Neural progenitor cell (in vitro differentiated cells): ENCODE results near the gene NUDT21. TPM values are rescaled to one million over a fixed set of nuclear protein-coding genes. Genes with fewer than 3 reads are reported as not detected.

ENCODE experiments used
- DNase-seq: peaks from one replicate; pipeline ENCODE4 v3.0.0-alpha.2; 2016; ENCODE audit warnings: low spot score
- H2AFZ ChIP-seq: fragments of 200-600 bp; sonication (generic); replicated peaks from 2 replicates; pipeline ENCODE4 v1.6.1; 2016; ENCODE audit warnings: antibody characterized with exemption
- H3F3A ChIP-seq: fragments of 200-600 bp; sonication (generic); 2 replicates; pipeline ENCODE4 v1.6.1; 2016; ENCODE audit warnings: antibody characterized with exemption, low read depth
- H3K27ac ChIP-seq: fragments of 200-600 bp; sonication (generic); 2 replicates; pipeline ENCODE4 v1.5.1; 2016; ENCODE audit warnings: mild to moderate bottlenecking
- H3K27me3 ChIP-seq: fragments of 200-600 bp; sonication (generic); 2 replicates; pipeline ENCODE4 v1.6.1; 2016; ENCODE audit warnings: mild to moderate bottlenecking, moderate library complexity
- H3K36me3 ChIP-seq: fragments of 200-600 bp; sonication (generic); 2 replicates; pipeline ENCODE4 v1.5.1; 2016
- H3K4me1 ChIP-seq: fragments of 200-600 bp; sonication (generic); 2 replicates; pipeline ENCODE4 v1.6.1; 2016; ENCODE audit warnings: mixed run types
- H3K4me2 ChIP-seq: fragments of 200-600 bp; sonication (generic); 2 replicates; pipeline ENCODE4 v1.6.1; 2016
- H3K4me3 ChIP-seq: fragments of 200-600 bp; sonication (generic); 2 replicates; pipeline ENCODE4 v1.5.1; 2016
- H3K79me2 ChIP-seq: fragments of 200-600 bp; sonication (generic); 2 replicates; pipeline ENCODE4 v1.6.1; 2016; ENCODE audit warnings: low read depth
- H3K9ac ChIP-seq: fragments of 200-600 bp; sonication (generic); 2 replicates; pipeline ENCODE4 v1.6.1; 2016
- H3K9me3 ChIP-seq: fragments of 200-600 bp; sonication (generic); 2 replicates; pipeline ENCODE4 v1.5.1; 2016; ENCODE audit warnings: low read depth
- H4K20me1 ChIP-seq: fragments of 200-600 bp; sonication (generic); 2 replicates; pipeline ENCODE4 v1.6.1; 2016; ENCODE audit warnings: low read depth
- H3K27ac Mint-ChIP-seq: 3 replicates; pipeline ENCODE4 v1.8.0; 2021; ENCODE audit warnings: mixed read lengths
- H3K27me3 Mint-ChIP-seq: 2 replicates; pipeline ENCODE4 v1.8.0; 2022; ENCODE audit warnings: low read depth, mild to moderate bottlenecking, inconsistent platforms, moderate library complexity, mixed read lengths; ENCODE audit not compliant: insufficient read depth
- H3K36me3 Mint-ChIP-seq: 3 replicates; pipeline ENCODE4 v1.8.0; 2021; ENCODE audit warnings: mixed read lengths
- H3K4me1 Mint-ChIP-seq: 3 replicates; pipeline ENCODE4 v1.8.0; 2021; ENCODE audit warnings: mixed read lengths
- H3K4me3 Mint-ChIP-seq: 3 replicates; pipeline ENCODE4 v1.8.0; 2021; ENCODE audit warnings: mild to moderate bottlenecking, moderate library complexity, mixed read lengths
- H3K9me3 Mint-ChIP-seq: 3 replicates; pipeline ENCODE4 v1.8.0; 2020; ENCODE audit warnings: mixed read lengths
- EZH2 ChIP-seq: fragments of 200-600 bp; sonication (generic); IDR thresholded peaks from 2 replicates; pipeline ENCODE4 v1.6.1; 2017; ENCODE audit warnings: antibody characterized with exemption, mild to moderate bottlenecking, moderate library complexity
- EZH2phosphoT487 ChIP-seq: fragments of 200-600 bp; sonication (generic); IDR thresholded peaks from 2 replicates; pipeline ENCODE4 v1.6.1; 2017; ENCODE audit warnings: antibody characterized with exemption
- total RNA-seq: library from RNA; depleted of rRNA; stranded (reverse); fragments of >200 nt; gene quantifications from 2 replicates; pipeline ENCODE4 v1.2.3, GENCODE V29; 2015; ENCODE audit warnings: low replicate concordance
- TF ChIP-seq, protein P1 (sequence below): fragments of 200-600 bp; sonication (generic); IDR thresholded peaks from 2 replicates; pipeline ENCODE4 v1.5.1; 2017; ENCODE audit warnings: antibody characterized with exemption, mild to moderate bottlenecking

Gene NUDT21
- total RNA-seq, 1 donor from 2014 or later = 256 TPM

GRCh38 chr16:56401482-56401881, 49.6 kb downstream of the NUDT21 start:
- Mint-ChIP-seq H3K9me3 (peaks cover 2% of the 10 kb centered on the region), H3K27ac (no peak overlapping the region), H3K27me3 (peaks cover 2% of the 10 kb centered on the region), H3K4me1 (peaks cover 17% of the 10 kb centered on the region), H3K36me3 (peaks cover 42% of the 10 kb centered on the region), H3K4me3 (no peak overlapping the region)
- Histone ChIP-seq H3K27me3 (no peaks in the 10 kb centered on the region), H3K79me2 (no peaks in the 10 kb centered on the region), H3K4me1 (no peaks in the 10 kb centered on the region), H3F3A (peaks cover 3% of the 10 kb centered on the region), H3K4me2 (no peak overlapping the region), H3K27ac (no peak overlapping the region), H4K20me1 (no peaks in the 10 kb centered on the region), H3K9ac (no peak overlapping the region), H3K4me3 (no peak overlapping the region), H3K9me3 (no peaks in the 10 kb centered on the region), H3K36me3 (peaks cover 5% of the 10 kb centered on the region), H2AFZ (no peak overlapping the region)
- no peak for TF ChIP-seq EZH2phosphoT487
- TF ChIP-seq, protein P1, sequence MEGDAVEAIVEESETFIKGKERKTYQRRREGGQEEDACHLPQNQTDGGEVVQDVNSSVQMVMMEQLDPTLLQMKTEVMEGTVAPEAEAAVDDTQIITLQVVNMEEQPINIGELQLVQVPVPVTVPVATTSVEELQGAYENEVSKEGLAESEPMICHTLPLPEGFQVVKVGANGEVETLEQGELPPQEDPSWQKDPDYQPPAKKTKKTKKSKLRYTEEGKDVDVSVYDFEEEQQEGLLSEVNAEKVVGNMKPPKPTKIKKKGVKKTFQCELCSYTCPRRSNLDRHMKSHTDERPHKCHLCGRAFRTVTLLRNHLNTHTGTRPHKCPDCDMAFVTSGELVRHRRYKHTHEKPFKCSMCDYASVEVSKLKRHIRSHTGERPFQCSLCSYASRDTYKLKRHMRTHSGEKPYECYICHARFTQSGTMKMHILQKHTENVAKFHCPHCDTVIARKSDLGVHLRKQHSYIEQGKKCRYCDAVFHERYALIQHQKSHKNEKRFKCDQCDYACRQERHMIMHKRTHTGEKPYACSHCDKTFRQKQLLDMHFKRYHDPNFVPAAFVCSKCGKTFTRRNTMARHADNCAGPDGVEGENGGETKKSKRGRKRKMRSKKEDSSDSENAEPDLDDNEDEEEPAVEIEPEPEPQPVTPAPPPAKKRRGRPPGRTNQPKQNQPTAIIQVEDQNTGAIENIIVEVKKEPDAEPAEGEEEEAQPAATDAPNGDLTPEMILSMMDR = peak; percentile 34
- DNase-seq = peak; percentile 22

- peaks cover 3% of the 10 kb centered on the region for H3F3A ChIP-seq
Observed at GRCh38 chr16:56400458-56400857, 50.7 kb downstream of the NUDT21 start.

DNA sequence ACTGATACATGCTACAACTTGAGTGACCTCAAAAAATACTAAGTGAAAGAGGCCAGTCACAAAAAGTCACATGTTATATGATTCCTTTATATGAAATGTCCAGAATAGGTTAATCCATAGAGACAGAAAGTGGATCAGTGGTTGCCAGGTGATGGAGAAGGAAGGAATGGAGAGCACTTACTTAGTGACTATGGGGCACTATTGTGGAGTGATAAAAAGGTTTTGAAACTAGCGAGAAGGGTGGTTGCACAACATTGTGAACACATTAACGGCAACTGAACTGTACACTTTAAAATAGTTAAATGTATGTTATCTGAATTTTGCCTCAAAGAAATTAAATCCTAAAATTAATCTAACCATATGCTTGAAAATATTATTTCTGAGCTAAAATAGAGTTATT, 51.6 kb downstream of the NUDT21 start:
- H3K27ac ChIP-seq = no peak overlapping the region
- no peak overlapping the region for H3K4me2 ChIP-seq
- no peak overlapping the region for H2AFZ ChIP-seq
- H3K36me3 ChIP-seq = peaks cover 5% of the 10 kb centered on the region
- H3K79me2 ChIP-seq = no peaks in the 10 kb centered on the region
- no peaks in the 10 kb centered on the region for H3K4me1 ChIP-seq
- no peaks in the 10 kb centered on the region for H3K27me3 ChIP-seq
- peak overlapping the region; percentile 58 for H3K27ac Mint-ChIP-seq
- peaks cover 47% of the 10 kb centered on the region for H3K36me3 Mint-ChIP-seq
- peaks cover 3% of the 10 kb centered on the region for H3F3A ChIP-seq
- peaks cover 10% of the 10 kb centered on the region for H3K9me3 Mint-ChIP-seq
- H3K9ac ChIP-seq = no peak overlapping the region
- peaks cover 2% of the 10 kb centered on the region for H3K27me3 Mint-ChIP-seq
- no peak overlapping the region for H3K4me3 ChIP-seq
- no peaks in the 10 kb centered on the region for H3K9me3 ChIP-seq
- no peak overlapping the region for H3K4me3 Mint-ChIP-seq
- no peaks in the 10 kb centered on the region for H4K20me1 ChIP-seq
- peaks cover 17% of the 10 kb centered on the region for H3K4me1 Mint-ChIP-seq
- no peak for DNase-seq
- TF ChIP-seq, protein P1 = no peak
- TF ChIP-seq EZH2phosphoT487 = no peak
- TF ChIP-seq EZH2 = no peak

More at GRCh38 chr16:56400458-56400857, 50.7 kb downstream of the NUDT21 start:
- DNase-seq = no peak
- Histone ChIP-seq H3K36me3 (peaks cover 5% of the 10 kb centered on the region), H3K4me2 (no peak overlapping the region), H3K4me3 (no peak overlapping the region), H3K79me2 (no peaks in the 10 kb centered on the region), H3K9ac (no peak overlapping the region), H3K4me1 (no peaks in the 10 kb centered on the region), H2AFZ (no peak overlapping the region), H3K9me3 (no peaks in the 10 kb centered on the region), H3K27me3 (no peaks in the 10 kb centered on the region), H3K27ac (no peak overlapping the region), H4K20me1 (no peaks in the 10 kb centered on the region)
- H3K27me3 Mint-ChIP-seq = peaks cover 3% of the 10 kb centered on the region
- H3K4me3 Mint-ChIP-seq = no peak overlapping the region
- H3K9me3 Mint-ChIP-seq = peaks cover 6% of the 10 kb centered on the region
- peaks cover 17% of the 10 kb centered on the region for H3K4me1 Mint-ChIP-seq
- TF ChIP-seq, protein P1 = no peak
- TF ChIP-seq EZH2 = no peak
- peak overlapping the region; percentile 0 for H3K27ac Mint-ChIP-seq
- H3K36me3 Mint-ChIP-seq = peaks cover 46% of the 10 kb centered on the region
